IPS-18a (cell line): ENCODE data around the gene USF1.

ENCODE experiments used
- H3K27ac ChIP-seq: one replicate; pipeline ENCODE4 v1.5.1; 2013; ENCODE audit warnings: low read length
- H3K27me3 ChIP-seq: one replicate; pipeline ENCODE4 v1.6.1; 2013; ENCODE audit warnings: mild to moderate bottlenecking, low read length; ENCODE audit not compliant: control insufficient read depth, insufficient read depth
- H3K36me3 ChIP-seq: one replicate; pipeline ENCODE4 v1.6.1; 2013; ENCODE audit warnings: low read depth, low read length; ENCODE audit not compliant: control insufficient read depth
- H3K4me1 ChIP-seq: one replicate; pipeline ENCODE4 v1.6.1; 2013; ENCODE audit warnings: low read depth, low read length; ENCODE audit not compliant: control insufficient read depth
- H3K4me3 ChIP-seq: one replicate; pipeline ENCODE4 v1.5.1; 2013; ENCODE audit warnings: low read length
- H3K9ac ChIP-seq: one replicate; pipeline ENCODE4 v1.6.1; 2013; ENCODE audit warnings: mild to moderate bottlenecking, low read length, moderate library complexity
- H3K9me3 ChIP-seq: one replicate; pipeline ENCODE4 v1.6.1; 2013; ENCODE audit warnings: low read depth, low read length; ENCODE audit not compliant: control insufficient read depth

USF1 gene

DNA sequence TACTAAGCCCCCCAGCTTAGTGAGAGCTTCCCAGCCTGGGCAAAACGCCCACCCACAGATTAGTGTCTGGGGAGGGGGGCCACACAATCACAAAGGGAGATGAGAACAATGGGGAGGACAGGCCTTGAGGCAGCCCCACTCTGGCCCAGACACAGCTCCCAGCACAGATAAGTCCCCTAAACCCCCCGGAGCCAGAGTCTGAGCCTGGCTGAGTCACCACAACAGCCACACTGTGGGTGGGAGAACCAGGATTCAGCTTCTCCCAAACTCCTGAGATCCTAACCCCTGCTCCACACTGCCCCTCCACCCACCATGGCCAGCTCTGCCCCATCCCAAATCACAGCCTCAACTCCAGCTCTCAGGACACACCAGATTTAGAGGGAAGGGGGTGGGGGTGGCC, 39.4 kb upstream of the USF1 start:
- peaks cover 5% of the 10 kb centered on the region for H3K4me1 ChIP-seq
- H3K9ac ChIP-seq = no peak overlapping the region
- H3K36me3 ChIP-seq = no peaks in the 10 kb centered on the region
- H3K27me3 ChIP-seq = no peaks in the 10 kb centered on the region
- H3K9me3 ChIP-seq = no peaks in the 10 kb centered on the region
- no peak overlapping the region for H3K4me3 ChIP-seq
- H3K27ac ChIP-seq = no peak overlapping the region

DNA sequence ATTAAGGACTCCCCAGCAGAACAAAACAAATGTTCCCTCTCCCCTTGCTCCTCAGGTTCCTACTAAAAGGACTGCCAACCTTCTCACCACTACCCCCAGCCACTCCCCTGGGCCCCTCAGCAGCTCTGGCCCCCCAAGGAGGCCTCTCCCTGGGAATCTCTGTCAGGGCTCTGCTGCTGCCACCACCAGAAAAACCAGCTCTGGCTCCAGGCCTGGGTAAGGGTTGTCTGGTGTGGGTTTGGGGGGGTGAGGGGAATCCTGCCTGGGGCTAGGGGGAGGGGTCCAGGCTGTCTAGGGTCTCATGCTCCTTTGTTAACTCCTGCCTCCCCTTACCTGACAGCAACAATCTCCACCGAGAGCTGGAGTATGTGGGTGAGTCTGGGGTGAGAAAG, 38.8 kb upstream of the USF1 start:
- peaks cover 5% of the 10 kb centered on the region for H3K4me1 ChIP-seq
- H3K27ac ChIP-seq = no peak overlapping the region
- no peaks in the 10 kb centered on the region for H3K36me3 ChIP-seq
- no peak overlapping the region for H3K4me3 ChIP-seq
- no peak overlapping the region for H3K9ac ChIP-seq
- no peaks in the 10 kb centered on the region for H3K27me3 ChIP-seq
- no peaks in the 10 kb centered on the region for H3K9me3 ChIP-seq

DNA sequence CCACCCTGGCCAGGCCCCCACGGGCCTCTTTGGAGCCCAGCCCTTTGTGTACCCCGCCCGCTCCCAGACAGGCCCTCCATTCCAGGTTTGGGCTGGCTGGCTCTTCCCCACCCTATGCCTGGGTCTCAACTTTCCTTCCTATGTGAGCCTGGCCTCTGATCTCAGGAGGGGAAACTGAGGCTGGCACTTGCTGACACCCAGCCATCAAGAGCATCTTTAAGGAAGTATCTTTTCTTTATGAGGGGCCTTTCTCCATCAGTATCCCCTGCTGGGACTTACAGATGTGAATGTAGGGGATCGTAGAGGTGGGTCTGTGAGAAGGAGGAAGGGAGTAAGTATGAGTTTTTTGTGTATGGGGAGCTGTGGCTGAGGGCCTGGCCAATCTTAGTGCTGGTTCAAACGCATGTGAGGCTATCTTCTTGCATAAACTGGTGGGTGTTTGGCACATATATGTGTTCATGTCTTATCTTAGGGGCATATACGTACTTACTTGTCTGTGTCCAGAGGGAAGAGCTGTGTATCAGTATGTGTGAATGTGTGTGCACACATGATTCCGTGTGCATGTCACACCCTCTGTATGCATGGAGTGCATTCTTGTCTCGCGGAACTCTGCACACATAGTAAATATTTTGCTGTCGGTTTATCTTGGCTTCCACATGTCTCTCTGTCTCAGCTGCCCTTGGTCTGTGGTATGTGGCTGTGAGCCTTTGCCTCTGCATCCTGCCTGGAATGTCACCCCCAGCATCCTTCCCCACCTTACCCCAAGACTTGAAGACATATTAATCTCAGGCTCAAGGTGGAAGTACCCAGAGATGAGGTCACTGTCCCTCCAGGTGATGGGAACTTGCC, 38.2 kb upstream of the USF1 start:
- Histone ChIP-seq H3K27me3 (no peaks in the 10 kb centered on the region), H3K9me3 (no peaks in the 10 kb centered on the region), H3K4me1 (peaks cover 5% of the 10 kb centered on the region), H3K27ac (no peak overlapping the region), H3K36me3 (no peaks in the 10 kb centered on the region), H3K4me3 (no peak overlapping the region), H3K9ac (no peak overlapping the region)

GRCh38 chr1:161082996-161083747, 37.4 kb upstream of the USF1 start:
- Histone ChIP-seq H3K9ac (no peak overlapping the region), H3K27me3 (no peaks in the 10 kb centered on the region), H3K36me3 (no peaks in the 10 kb centered on the region), H3K4me1 (peaks cover 5% of the 10 kb centered on the region), H3K9me3 (no peaks in the 10 kb centered on the region), H3K4me3 (no peak overlapping the region), H3K27ac (no peak overlapping the region)

GRCh38 chr1:161082483-161082882, 36.7 kb upstream of the USF1 start:
- H3K36me3 ChIP-seq = no peaks in the 10 kb centered on the region
- H3K9ac ChIP-seq = no peak overlapping the region
- no peak overlapping the region for H3K4me3 ChIP-seq
- peaks cover 5% of the 10 kb centered on the region for H3K4me1 ChIP-seq
- no peaks in the 10 kb centered on the region for H3K27me3 ChIP-seq
- no peak overlapping the region for H3K27ac ChIP-seq
- no peaks in the 10 kb centered on the region for H3K9me3 ChIP-seq

- H3K27ac ChIP-seq = no peak overlapping the region
- no peak overlapping the region for H3K4me3 ChIP-seq
- H3K27me3 ChIP-seq = no peaks in the 10 kb centered on the region
- no peaks in the 10 kb centered on the region for H3K36me3 ChIP-seq
- H3K9me3 ChIP-seq = no peaks in the 10 kb centered on the region
- H3K9ac ChIP-seq = no peak overlapping the region
- H3K4me1 ChIP-seq = peaks cover 5% of the 10 kb centered on the region
These were observed 35.7 kb upstream of the USF1 start for GRCh38 chr1:161081519-161081918.

- Histone ChIP-seq H3K27me3 (no peaks in the 10 kb centered on the region), H3K4me3 (no peak overlapping the region), H3K9ac (no peak overlapping the region), H3K4me1 (peaks cover 5% of the 10 kb centered on the region), H3K27ac (no peak overlapping the region), H3K36me3 (no peaks in the 10 kb centered on the region), H3K9me3 (no peaks in the 10 kb centered on the region)
These were observed 34.9 kb upstream of the USF1 start for GRCh38 chr1:161080441-161081405.

- Histone ChIP-seq H3K27me3 (no peaks in the 10 kb centered on the region), H3K9me3 (no peaks in the 10 kb centered on the region), H3K9ac (no peak overlapping the region), H3K27ac (no peak overlapping the region), H3K4me3 (no peak overlapping the region), H3K36me3 (no peaks in the 10 kb centered on the region), H3K4me1 (peaks cover 5% of the 10 kb centered on the region)
These were observed 33.8 kb upstream of the USF1 start for GRCh38 chr1:161079436-161080110.

GRCh38 chr1:161077426-161077825, 31.6 kb upstream of the USF1 start:
- Histone ChIP-seq H3K27ac (no peak overlapping the region), H3K27me3 (no peaks in the 10 kb centered on the region), H3K9me3 (no peaks in the 10 kb centered on the region), H3K36me3 (no peaks in the 10 kb centered on the region), H3K4me3 (no peak overlapping the region), H3K9ac (no peak overlapping the region), H3K4me1 (peaks cover 5% of the 10 kb centered on the region)

GRCh38 chr1:161076410-161076809, 30.6 kb upstream of the USF1 start:
- Histone ChIP-seq H3K27me3 (no peaks in the 10 kb centered on the region), H3K4me3 (no peak overlapping the region), H3K9me3 (no peaks in the 10 kb centered on the region), H3K9ac (no peak overlapping the region), H3K36me3 (no peaks in the 10 kb centered on the region), H3K4me1 (peaks cover 5% of the 10 kb centered on the region), H3K27ac (no peak overlapping the region)
